Stomach (tissue), 9 donors: Measurements from ENCODE around the gene ANTXR2. TPM values are rescaled to one million over a fixed set of nuclear protein-coding genes. Genes with fewer than 3 reads are reported as not detected.
A peak's percentile ranks its signal among the peaks of the same experiment; 100 is the strongest.

Source experiments
- DNase-seq, 2 donors: peaks; one replicate each; pipeline versions ENCODE4 v3.0.0 to v3.0.0-alpha.2; 2013 to 2019
- H3K27ac ChIP-seq, 5 donors: fragments of 200-600 bp in 4 of 5; sonication (generic) in 4 of 5; one replicate each; pipeline ENCODE4 v1.5.1; 2013 to 2019; ENCODE audit warnings: mild to moderate bottlenecking in 1 of 5, moderate library complexity in 1 of 5
- H3K27me3 ChIP-seq, 3 donors: fragments of 200-600 bp; sonication (generic); one replicate each; pipeline ENCODE4 v1.5.1; 2017 to 2019; ENCODE audit warnings: mixed run types in 1 of 3
- H3K36me3 ChIP-seq, 4 donors: fragments of 200-600 bp; sonication (generic); 1 replicate in 3 of 4; 2 replicates in 1 of 4; pipeline ENCODE4 v1.5.1; 2016 to 2019
- H3K4me1 ChIP-seq, 4 donors: fragments of 200-600 bp; sonication (generic); one replicate each; pipeline ENCODE4 v1.5.1; 2016 to 2019
- H3K4me3 ChIP-seq, 4 donors: fragments of 200-600 bp; sonication (generic) in 3 of 4; one replicate each; pipeline ENCODE4 v1.5.1; 2016 to 2019; ENCODE audit warnings: mild to moderate bottlenecking in 1 of 4
- H3K9me3 ChIP-seq, 4 donors: fragments of 200-600 bp; sonication (generic); one replicate each; pipeline ENCODE4 v1.5.1; 2016 to 2019
- CTCF ChIP-seq, 7 experiments: fragments of 450-650 bp in 4 of 7; fragments of 200-600 bp in 3 of 7; sonication (generic) in 3 of 7; IDR thresholded peaks; one replicate each; pipeline ENCODE4 v1.5.1; 2016 to 2019; ENCODE audit warnings: antibody characterized with exemption in 7 of 7, control low read depth in 2 of 7, mild to moderate bottlenecking in 1 of 7
- EP300 ChIP-seq: sonication (generic); formaldehyde crosslinking; IDR thresholded peaks from one replicate; pipeline ENCODE4 v1.6.1; 2017; ENCODE audit warnings: antibody characterized with exemption
- POLR2A ChIP-seq, 4 donors: fragments of 450-650 bp; IDR thresholded peaks; one replicate each; pipeline ENCODE4 v1.6.1; 2016; ENCODE audit warnings: antibody characterized with exemption in 4 of 4, control low read depth in 2 of 4, mild to moderate bottlenecking in 1 of 4, moderate library complexity in 1 of 4
- POLR2AphosphoS5 ChIP-seq, 3 donors: sonication (generic); formaldehyde crosslinking; IDR thresholded peaks; one replicate each; pipeline ENCODE4 v1.6.1; 2016; ENCODE audit warnings: antibody characterized with exemption in 3 of 3
- WGBS, 5 donors: extraction: QIAGEN DNeasy Blood & Tissue Kit in 3 of 5; methylation state at CpG; one replicate each; pipeline versions ENCODE4 v1.1.5 to v1.1.7; 2013 to 2018; 5-methylcytosine and 5-hydroxymethylcytosine counted together
- intact Hi-C: fragments of 100-400 bp; cut with DNase I; formaldehyde crosslinking; loops from one replicate; pipeline ENCODE4 v1.15.1; 2023; ENCODE audit warnings: low total_unique reads
- polyA plus RNA-seq, 3 donors: library from polyadenylated mRNA; stranded (reverse); fragments of 200-250 nt; gene quantifications; one replicate each; pipeline ENCODE4 v1.2.3, GENCODE V29; 2013
- total RNA-seq, 5 donors: library from RNA; depleted of rRNA; stranded (reverse); fragments of >200 nt; gene quantifications; one replicate each; pipeline versions ENCODE4 v1.1.0 to v1.2.3, GENCODE V29; 2014 to 2016
- donor health status: healthy with polysubstance abuse.
- donor health status: Bipolar disorder and iron deficiency.
- donor health status: healthy.

Gene ANTXR2
- total and polyA plus RNA-seq, 8 donors = 8.3 to 116 (median 36.1) TPM

DNA sequence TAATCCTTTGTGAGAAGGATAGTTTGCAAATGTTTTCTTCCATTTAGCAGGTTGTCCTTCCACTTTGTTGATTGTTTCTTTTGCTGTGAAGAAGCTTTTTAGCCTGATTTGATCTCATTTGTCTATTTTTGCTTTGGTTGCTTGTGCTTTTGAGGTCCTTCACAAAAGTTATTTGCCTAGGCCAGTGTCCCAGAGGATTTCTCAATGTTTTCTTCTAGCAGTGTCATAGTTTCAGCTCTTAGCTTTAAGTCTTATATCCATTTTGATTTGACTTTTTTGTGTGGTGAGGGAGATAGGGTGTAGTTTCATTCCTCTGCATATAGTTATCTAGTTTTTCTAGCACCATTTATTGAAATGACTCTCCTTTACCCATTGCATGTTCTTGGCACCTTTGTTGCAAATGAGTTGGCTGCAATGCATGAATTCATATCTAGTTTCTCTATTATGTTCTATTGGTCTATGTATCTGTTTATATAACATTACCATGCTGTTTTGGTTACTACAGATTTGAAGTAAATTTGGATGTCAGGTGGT lies 41.8 kb upstream of the ANTXR2 start:
- DNase-seq = no peak
- no peaks in the 10 kb centered on the region for H3K27me3 ChIP-seq
- H3K27ac ChIP-seq = no peak overlapping the region
- TF ChIP-seq POLR2AphosphoS5 (IDR thresholded peaks at IDR 0.05) (no peak), CTCF (IDR thresholded peaks at IDR 0.05) (no peak), POLR2A (IDR thresholded peaks at IDR 0.05) (no peak), EP300 (no peak)
- H3K9me3 ChIP-seq = peaks cover 0 to 6% (median 2%) of the 10 kb centered on the region in 4 donors
- intact Hi-C loops = no loop called here
- no peaks in the 10 kb centered on the region for H3K36me3 ChIP-seq
- no peak overlapping the region for H3K4me3 ChIP-seq
- H3K4me1 ChIP-seq = no peaks in the 10 kb centered on the region

GRCh38 chr4:80113615-80114014 lies 40.6 kb upstream of the ANTXR2 start:
- H3K9me3 ChIP-seq = peaks cover 0 to 6% (median 2%) of the 10 kb centered on the region in 4 donors
- H3K4me1 ChIP-seq = no peaks in the 10 kb centered on the region
- no peak overlapping the region for H3K27ac ChIP-seq
- DNase-seq = no peak
- H3K4me3 ChIP-seq = no peak overlapping the region
- TF ChIP-seq POLR2A (IDR thresholded peaks at IDR 0.05) (no peak), POLR2AphosphoS5 (IDR thresholded peaks at IDR 0.05) (no peak), CTCF (IDR thresholded peaks at IDR 0.05) (no peak), EP300 (no peak)
- H3K36me3 ChIP-seq = no peaks in the 10 kb centered on the region
- 88 to 95% (median 94%) methylated on average over 3 of the region's 3 CpGs for WGBS, 5 donors
- H3K27me3 ChIP-seq = no peaks in the 10 kb centered on the region
- intact Hi-C loops = no loop called here

GRCh38 chr4:80112236-80112635 lies 39.2 kb upstream of the ANTXR2 start:
- Histone ChIP-seq H3K36me3 (no peaks in the 10 kb centered on the region), H3K27me3 (no peaks in the 10 kb centered on the region), H3K27ac (no peak overlapping the region), H3K4me3 (no peak overlapping the region), H3K4me1 (no peaks in the 10 kb centered on the region), H3K9me3 (peaks cover 0 to 12% (median 5%) of the 10 kb centered on the region in 4 donors)
- intact Hi-C loops = no loop called here
- 66 to 90% (median 76%) methylated on average over 3 of the region's 3 CpGs for WGBS, 5 donors
- TF ChIP-seq CTCF (IDR thresholded peaks at IDR 0.05) (no peak), POLR2A (IDR thresholded peaks at IDR 0.05) (no peak), EP300 (no peak), POLR2AphosphoS5 (IDR thresholded peaks at IDR 0.05) (no peak)
- peak in 1 of 2 donors; percentile 32 for DNase-seq

GRCh38 chr4:80111276-80111675 lies 38.2 kb upstream of the ANTXR2 start:
- Histone ChIP-seq H3K27me3 (no peaks in the 10 kb centered on the region), H3K9me3 (peaks cover 0 to 21% (median 10%) of the 10 kb centered on the region in 4 donors), H3K27ac (no peak overlapping the region), H3K4me3 (no peak overlapping the region), H3K4me1 (no peaks in the 10 kb centered on the region), H3K36me3 (no peaks in the 10 kb centered on the region)
- intact Hi-C loops = no loop called here
- DNase-seq = no peak
- TF ChIP-seq POLR2AphosphoS5 (IDR thresholded peaks at IDR 0.05) (no peak), CTCF (IDR thresholded peaks at IDR 0.05) (no peak), EP300 (no peak), POLR2A (IDR thresholded peaks at IDR 0.05) (no peak)
